B cell (primary cell): ENCODE results near the gene PARD3. TPM values are rescaled to one million over a fixed set of nuclear protein-coding genes. Genes with fewer than 3 reads are reported as not detected.
"Not testable (repeated sequence)": the region's sequence is repeated elsewhere in the genome, so short reads cannot be mapped to it uniquely, and the experiment has no call there.

Source experiments
- ATAC-seq: fragments of 200-7000 bp; cut with Tn5 transposase; one replicate; pipeline ENCODE4 v1.10.0; 2021; ENCODE audit warnings: low read depth, mild to moderate bottlenecking, moderate number of reproducible peaks, moderate library complexity
- CTCF ChIA-PET: fragments of 350-600 bp; sonication (Branson Sonifier 250); formaldehyde crosslinking; loops from one replicate; lab custom pipeline; 2021; ENCODE audit warnings: antibody characterized with exemption, inconsistent platforms; lab: Charles Lee
- POLR2A ChIA-PET: fragments of 350-600 bp; sonication (Branson Sonifier 250); formaldehyde crosslinking; loops from one replicate; lab custom pipeline; 2021; ENCODE audit warnings: antibody characterized with exemption; lab: Charles Lee
- DNase-seq: peaks from one replicate; pipeline ENCODE4 v3.0.0; 2013
- H2AFZ ChIP-seq: 2 replicates; pipeline ENCODE4 v1.6.1; 2012; ENCODE audit warnings: mild to moderate bottlenecking, low read depth, low read length; ENCODE audit not compliant: insufficient read depth, poor library complexity, severe bottlenecking
- H3K27ac ChIP-seq, 2 donors: 1 replicate in 1 of 2; 2 replicates in 1 of 2; pipeline ENCODE4 v1.5.1; 2012 to 2013; ENCODE audit warnings: low read length in 2 of 2, mild to moderate bottlenecking in 2 of 2, moderate library complexity in 1 of 2
- H3K27me3 ChIP-seq, 4 experiments: fragments of 200-600 bp in 1 of 4; sonication (generic) in 1 of 4; replicated peaks in 1 of 4; 1 replicate in 2 of 4; 2 replicates in 2 of 4; pipeline versions ENCODE4 v1.6.1 to v1.7.0; 2013 to 2016; ENCODE audit warnings: low read length in 3 of 4, mild to moderate bottlenecking in 2 of 4, mixed read lengths in 1 of 4, moderate library complexity in 1 of 4; ENCODE audit not compliant: insufficient read depth in 4 of 4, control insufficient read depth in 3 of 4; ENCODE audit errors: control extremely low read depth in 1 of 4
- H3K36me3 ChIP-seq, 2 experiments: replicated peaks in 1 of 2; 1 replicate in 1 of 2; 2 replicates in 1 of 2; pipeline versions ENCODE4 v1.6.1 to v1.7.1; 2013; ENCODE audit warnings: low read length in 1 of 2; ENCODE audit not compliant: insufficient read depth in 2 of 2, control insufficient read depth in 1 of 2; ENCODE audit errors: control extremely low read depth in 1 of 2, extremely low read depth in 1 of 2
- H3K4me1 ChIP-seq, 2 donors: fragments of 200-600 bp in 1 of 2; sonication (generic) in 1 of 2; 1 replicate in 1 of 2; 2 replicates in 1 of 2; pipeline versions ENCODE4 v1.5.1 to v1.6.1; 2013 to 2017; ENCODE audit warnings: low read length in 2 of 2; ENCODE audit not compliant: control insufficient read depth in 2 of 2, insufficient read depth in 2 of 2
- H3K4me2 ChIP-seq: replicated peaks from 2 replicates; pipeline ENCODE3; 2012; ENCODE audit warnings: mild to moderate bottlenecking, low read depth, low read length; ENCODE audit not compliant: poor library complexity, severe bottlenecking
- H3K4me3 ChIP-seq, 5 experiments: fragments of 200-600 bp in 1 of 5; sonication (generic) in 1 of 5; 1 replicate in 3 of 5; 2 replicates in 2 of 5; pipeline versions ENCODE4 v1.5.1 to v1.7.0; 2011 to 2016; ENCODE audit warnings: low read length in 4 of 5, mild to moderate bottlenecking in 4 of 5, low read depth in 2 of 5, control low read depth in 1 of 5, moderate library complexity in 1 of 5; ENCODE audit not compliant: insufficient read depth in 1 of 5; ENCODE audit errors: control extremely low read depth in 1 of 5, extremely low read depth in 1 of 5
- H3K79me2 ChIP-seq: fragments of 200-600 bp; sonication (generic); one replicate; pipeline ENCODE4 v1.6.0; 2016; ENCODE audit warnings: low read length; ENCODE audit not compliant: control insufficient read depth, insufficient read depth
- H3K9ac ChIP-seq: fragments of 200-600 bp; sonication (generic); 2 replicates; pipeline ENCODE4 v1.6.1; 2017; ENCODE audit warnings: mild to moderate bottlenecking, low read length, moderate library complexity
- H3K9me3 ChIP-seq, 3 donors: one replicate each; pipeline versions ENCODE4 v1.6.1 to v1.7.1; 2013; ENCODE audit warnings: low read length in 2 of 3; ENCODE audit not compliant: control insufficient read depth in 2 of 3, insufficient read depth in 1 of 3; ENCODE audit errors: control extremely low read depth in 1 of 3
- H4K20me1 ChIP-seq: 2 replicates; pipeline ENCODE4 v1.6.0; 2012; ENCODE audit warnings: mild to moderate bottlenecking, low read length; ENCODE audit not compliant: insufficient read depth, control insufficient read depth, poor library complexity, severe bottlenecking
- H3K27ac Mint-ChIP-seq: one replicate; pipeline ENCODE4 v1.8.0; 2021; ENCODE audit warnings: mixed read lengths
- H3K27me3 Mint-ChIP-seq: one replicate; pipeline ENCODE4 v1.8.0; 2021; ENCODE audit warnings: mixed read lengths
- H3K4me1 Mint-ChIP-seq: one replicate; pipeline ENCODE4 v1.8.0; 2021; ENCODE audit warnings: mixed read lengths
- H3K4me3 Mint-ChIP-seq: one replicate; pipeline ENCODE4 v1.8.0; 2021; ENCODE audit warnings: mixed read lengths
- H3K9me3 Mint-ChIP-seq: one replicate; pipeline ENCODE4 v1.8.0; 2022; ENCODE audit warnings: mixed read lengths; ENCODE audit not compliant: insufficient read depth
- CTCF ChIP-seq: fragments of 200-600 bp; IDR thresholded peaks from one replicate; pipeline ENCODE4 v1.8.0; 2022; ENCODE audit warnings: antibody characterized with exemption, mild to moderate bottlenecking
- EZH2 ChIP-seq: IDR thresholded peaks from 2 replicates; pipeline ENCODE4 v1.6.1; 2012; ENCODE audit warnings: borderline replicate concordance, low read depth, mild to moderate bottlenecking, moderate library complexity, low read length; ENCODE audit not compliant: insufficient read depth, poor library complexity, severe bottlenecking
- WGBS: methylation state at CpG from one replicate; pipeline ENCODE4 v1.1.5; 2013; ENCODE audit warnings: missing lambda C conversion rate; ENCODE audit not compliant: insufficient coverage; 5-methylcytosine and 5-hydroxymethylcytosine counted together
- intact Hi-C: fragments of 100-400 bp; cut with micrococcal nuclease; formaldehyde crosslinking; loops from one replicate; pipeline ENCODE4 v1.10.0; 2022
- polyA plus RNA-seq: library from polyadenylated mRNA; depleted of rRNA; stranded (reverse); fragments of >200 nt; gene quantifications from 2 replicates; pipeline ENCODE4 v1.2.3, GENCODE V29; 2012
- total RNA-seq, 2 donors: library from RNA; stranded (reverse); fragments of 120-200 nt in 1 of 2; gene quantifications; 1 replicate in 1 of 2; 2 replicates in 1 of 2; pipeline versions ENCODE4 v1.2.3 to v1.2.4, GENCODE V29; 2013 to 2022

PARD3 gene
- total and polyA plus RNA-seq, 2 donors (not counting 1 experiment from before 2014, with no cell fraction given) = not detected

DNA sequence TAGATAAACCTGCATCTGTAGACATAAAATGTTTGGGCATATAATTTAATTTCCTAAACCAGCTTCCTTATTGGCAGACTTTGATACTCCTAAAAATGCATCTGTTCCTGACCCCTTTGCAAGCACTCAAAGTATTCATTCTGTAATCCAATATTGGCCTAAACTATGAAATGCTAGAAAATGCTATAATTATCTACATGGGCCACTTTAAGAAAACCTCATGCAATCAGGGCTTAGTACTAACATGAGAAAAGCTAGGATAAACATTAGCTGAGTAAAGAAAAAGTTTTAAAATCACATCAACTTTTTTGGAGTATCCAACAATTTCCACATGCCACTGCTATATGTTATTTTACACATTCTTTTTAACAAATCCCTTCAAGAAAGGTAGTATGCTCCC, 57.2 kb downstream of the PARD3 start:
- H4K20me1 ChIP-seq = no peaks in the 10 kb centered on the region
- no peak overlapping the region for H3K27ac ChIP-seq
- no peak for DNase-seq
- no peaks in the 10 kb centered on the region for H3K27me3 ChIP-seq
- ATAC-seq = no peak
- no peaks in the 10 kb centered on the region for H3K4me1 ChIP-seq
- Mint-ChIP-seq H3K27me3 (no peaks in the 10 kb centered on the region), H3K9me3 (no peaks in the 10 kb centered on the region), H3K27ac (no peak overlapping the region), H3K4me1 (no peaks in the 10 kb centered on the region), H3K4me3 (no peak overlapping the region)
- TF ChIP-seq CTCF (no peak), EZH2 (no peak)
- H3K9ac ChIP-seq = no peak overlapping the region
- H3K36me3 ChIP-seq = no peaks in the 10 kb centered on the region
- no peak overlapping the region for H3K4me3 ChIP-seq
- no peak overlapping the region for H3K4me2 ChIP-seq
- POLR2A ChIA-PET = no interaction called here
- no peaks in the 10 kb centered on the region for H3K79me2 ChIP-seq
- intact Hi-C loops = no loop called here
- CTCF ChIA-PET = no interaction called here
- no peak overlapping the region for H2AFZ ChIP-seq
- no peaks in the 10 kb centered on the region for H3K9me3 ChIP-seq

DNA sequence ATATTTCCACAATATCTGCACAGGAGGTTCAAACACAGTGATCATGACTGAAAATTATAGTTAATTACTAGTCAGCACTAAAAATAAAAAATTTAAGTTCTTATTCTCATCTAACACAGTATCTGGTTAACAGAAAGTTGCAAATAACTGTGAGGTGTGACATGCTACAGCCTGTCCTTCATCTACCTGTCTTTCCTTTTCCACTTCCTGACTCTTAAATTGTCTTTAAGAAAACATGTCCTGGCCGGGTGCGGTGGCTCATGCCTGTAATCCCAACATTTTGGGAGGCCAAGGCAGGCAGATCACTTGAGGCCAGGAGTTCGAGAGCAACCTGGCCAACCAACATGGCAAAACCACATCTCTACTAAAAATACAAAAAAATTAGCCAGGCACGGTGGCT, 57.9 kb downstream of the PARD3 start:
- not testable (repeated sequence) for ATAC-seq, H3K4me3 Mint-ChIP-seq

More for the DNA sequence above, 57.9 kb downstream of the PARD3 start:
- CTCF ChIA-PET, H3K9me3 Mint-ChIP-seq, H2AFZ ChIP-seq, H3K79me2 ChIP-seq, H3K27me3 ChIP-seq, H3K9me3 ChIP-seq, intact Hi-C loops, H3K4me2 ChIP-seq, H4K20me1 ChIP-seq, H3K4me1 ChIP-seq, H3K27me3 Mint-ChIP-seq, H3K27ac ChIP-seq, POLR2A ChIA-PET, H3K27ac Mint-ChIP-seq, H3K36me3 ChIP-seq, H3K4me3 ChIP-seq, H3K9ac ChIP-seq, DNase-seq, H3K4me1 Mint-ChIP-seq: not testable (repeated sequence)
- 100% methylated on average over 2 of the region's 4 CpGs for WGBS
